ENCODE measurements around the gene SLCO3A1. TPM values are rescaled to one million over a fixed set of nuclear protein-coding genes. Genes with fewer than 3 reads are reported as not detected.
"Not testable (repeated sequence)": the region's sequence is repeated elsewhere in the genome, so short reads cannot be mapped to it uniquely, and the experiment has no call there.

Gene SLCO3A1
- total and polyA plus RNA-seq, 10 donors, result 7.5 to 79.5 (median 40.7) TPM

DNA sequence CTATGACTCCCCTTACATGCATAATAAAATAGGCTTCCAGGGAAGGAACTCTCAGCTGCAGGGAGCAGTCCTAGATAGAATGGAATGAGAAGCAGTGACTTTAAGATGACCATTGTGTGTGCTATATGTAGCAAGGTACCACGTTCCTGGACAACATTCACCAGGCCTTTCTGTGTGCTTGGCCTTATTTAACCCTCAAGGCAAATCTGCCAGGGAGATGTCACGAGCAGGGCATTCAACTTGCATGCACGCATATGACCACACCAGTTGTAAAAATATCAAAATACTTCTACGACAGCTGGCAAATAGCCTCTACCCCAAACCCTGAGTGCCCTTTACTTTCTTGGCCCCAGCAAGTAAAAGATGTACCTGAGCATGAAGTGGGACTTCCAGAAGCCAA lies 342.8 kb downstream of the SLCO3A1 start:
- TF ChIP-seq POLR2A (IDR thresholded peaks at IDR 0.05) (no peak), POLR2AphosphoS5 (IDR thresholded peaks at IDR 0.05) (no peak)
- TF ChIP-seq, protein P1, sequence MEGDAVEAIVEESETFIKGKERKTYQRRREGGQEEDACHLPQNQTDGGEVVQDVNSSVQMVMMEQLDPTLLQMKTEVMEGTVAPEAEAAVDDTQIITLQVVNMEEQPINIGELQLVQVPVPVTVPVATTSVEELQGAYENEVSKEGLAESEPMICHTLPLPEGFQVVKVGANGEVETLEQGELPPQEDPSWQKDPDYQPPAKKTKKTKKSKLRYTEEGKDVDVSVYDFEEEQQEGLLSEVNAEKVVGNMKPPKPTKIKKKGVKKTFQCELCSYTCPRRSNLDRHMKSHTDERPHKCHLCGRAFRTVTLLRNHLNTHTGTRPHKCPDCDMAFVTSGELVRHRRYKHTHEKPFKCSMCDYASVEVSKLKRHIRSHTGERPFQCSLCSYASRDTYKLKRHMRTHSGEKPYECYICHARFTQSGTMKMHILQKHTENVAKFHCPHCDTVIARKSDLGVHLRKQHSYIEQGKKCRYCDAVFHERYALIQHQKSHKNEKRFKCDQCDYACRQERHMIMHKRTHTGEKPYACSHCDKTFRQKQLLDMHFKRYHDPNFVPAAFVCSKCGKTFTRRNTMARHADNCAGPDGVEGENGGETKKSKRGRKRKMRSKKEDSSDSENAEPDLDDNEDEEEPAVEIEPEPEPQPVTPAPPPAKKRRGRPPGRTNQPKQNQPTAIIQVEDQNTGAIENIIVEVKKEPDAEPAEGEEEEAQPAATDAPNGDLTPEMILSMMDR (IDR thresholded peaks at IDR 0.05 in 8 of 11, conservative IDR thresholded peaks at IDR 0.05 in 3 of 11), result no peak
- Histone ChIP-seq H3K4me3 (no peak overlapping the region), H3K4me1 (no peaks in the 10 kb centered on the region), H3K27me3 (replicated peaks in 1 of 7) (no peaks in the 10 kb centered on the region), H3K9me3 (no peaks in the 10 kb centered on the region), H3K36me3 (no peaks in the 10 kb centered on the region), H3K27ac (no peak overlapping the region)
- no peak for DNase-seq
- WGBS, 5 donors, result 77 to 90% (median 83%) methylated on average over 4 of the region's 4 CpGs
- intact Hi-C loops (cut with DNase I; ENCODE audit: low total_unique reads), result no loop called here

DNA sequence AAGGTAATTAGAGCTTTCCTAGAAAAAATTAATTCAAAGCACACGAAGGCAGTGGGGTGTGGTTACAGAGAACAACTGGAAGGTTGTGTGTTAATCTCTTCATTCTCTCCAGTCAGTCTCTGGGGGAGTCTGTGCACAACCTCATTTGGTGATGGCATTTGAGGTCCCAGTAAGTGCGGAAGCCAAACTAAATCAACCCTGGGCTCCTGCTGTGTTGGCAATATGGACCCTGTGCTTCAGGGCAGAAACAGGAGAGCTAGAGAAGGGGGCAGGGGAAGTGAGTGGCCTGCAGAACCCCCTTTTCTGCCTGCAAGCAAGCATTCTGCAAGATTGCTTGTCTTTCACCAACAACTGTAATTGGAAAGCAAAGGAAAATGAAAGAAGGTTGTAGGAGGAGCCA lies 344.2 kb downstream of the SLCO3A1 start:
- no peak overlapping the region for H3K4me3 ChIP-seq
- no peaks in the 10 kb centered on the region for H3K36me3 ChIP-seq
- no peaks in the 10 kb centered on the region for H3K27me3 ChIP-seq (replicated peaks in 1 of 7)
- WGBS, 5 donors, result 68 to 86% (median 79%) methylated on average over 2 of the region's 2 CpGs
- no peak for TF ChIP-seq POLR2AphosphoS5 (IDR thresholded peaks at IDR 0.05)
- TF ChIP-seq POLR2A (IDR thresholded peaks at IDR 0.05), result no peak
- TF ChIP-seq, protein P1 (IDR thresholded peaks at IDR 0.05 in 8 of 11, conservative IDR thresholded peaks at IDR 0.05 in 3 of 11), result no peak
- DNase-seq, result no peak
- H3K27ac ChIP-seq, result no peak overlapping the region
- H3K9me3 ChIP-seq, result peaks cover 0 to 6% (median 0%) of the 10 kb centered on the region in 8 donors
- intact Hi-C loops (cut with DNase I; ENCODE audit: low total_unique reads), result no loop called here
- H3K4me1 ChIP-seq, result no peaks in the 10 kb centered on the region

DNA sequence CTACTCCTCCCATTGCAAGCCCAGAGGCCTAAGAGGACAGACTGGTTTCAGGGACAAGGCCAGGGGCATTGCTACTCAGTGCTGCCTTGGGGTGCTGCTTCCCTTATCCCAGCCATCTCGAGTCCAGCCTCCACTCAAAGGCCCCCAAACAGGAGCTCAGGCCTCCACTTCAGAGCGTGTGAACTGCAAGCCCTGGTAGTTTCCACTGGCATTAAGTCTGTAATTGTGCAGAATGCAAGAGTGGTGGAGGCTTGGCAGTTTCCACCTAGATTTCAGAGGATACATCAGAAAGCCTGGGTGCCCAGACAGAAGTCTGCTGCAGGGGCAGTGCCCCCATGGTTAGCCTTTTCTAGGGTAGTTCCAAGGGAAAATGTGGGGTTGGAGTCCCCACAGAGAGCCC lies 347.4 kb downstream of the SLCO3A1 start:
- no peak overlapping the region for H3K4me3 ChIP-seq
- H3K36me3 ChIP-seq, result no peaks in the 10 kb centered on the region
- H3K27me3 ChIP-seq (replicated peaks in 1 of 7), result no peaks in the 10 kb centered on the region
- no peak overlapping the region for H3K27ac ChIP-seq
- H3K9me3 ChIP-seq, result peaks cover 0 to 10% (median 0%) of the 10 kb centered on the region in 8 donors
- no peaks in the 10 kb centered on the region for H3K4me1 ChIP-seq
- 35 to 76% (median 65%) methylated on average over 2 of the region's 2 CpGs for WGBS, 5 donors
- TF ChIP-seq, protein P1 (IDR thresholded peaks at IDR 0.05 in 8 of 11, conservative IDR thresholded peaks at IDR 0.05 in 3 of 11), result no peak
- no peak for TF ChIP-seq POLR2A (IDR thresholded peaks at IDR 0.05)
- TF ChIP-seq POLR2AphosphoS5 (IDR thresholded peaks at IDR 0.05), result no peak
- DNase-seq, result no peak
- intact Hi-C loops (cut with DNase I; ENCODE audit: low total_unique reads), result no loop called here

DNA sequence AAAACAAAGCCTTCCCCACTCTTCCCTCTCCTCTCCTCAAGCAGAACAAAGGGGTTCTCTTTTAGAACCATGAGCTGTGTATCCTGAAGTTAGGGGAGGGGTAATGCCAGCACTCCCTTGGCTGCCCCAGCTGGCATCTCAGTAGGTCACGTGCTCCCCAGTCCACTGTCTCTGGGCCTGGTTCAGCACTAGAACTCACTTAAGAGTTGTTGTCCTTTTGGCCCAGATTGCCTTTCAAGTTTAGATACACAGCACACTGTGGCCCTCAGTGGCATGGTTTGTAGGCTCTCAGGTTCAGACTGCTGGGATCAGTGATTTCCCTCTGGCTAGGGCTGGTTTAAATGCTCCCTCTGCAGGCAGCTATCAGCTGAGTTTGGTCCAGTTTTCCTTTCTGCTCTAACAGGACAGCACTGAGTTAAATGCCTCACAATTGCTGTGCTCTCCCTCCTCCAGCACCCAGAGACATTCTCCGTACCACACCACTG lies 351.8 kb downstream of the SLCO3A1 start:
- intact Hi-C loops (cut with DNase I; ENCODE audit: low total_unique reads), result no loop called here
- H3K27me3 ChIP-seq (replicated peaks in 1 of 7), result peaks cover 0 to 13% (median 0%) of the 10 kb centered on the region in 7 donors

DNA sequence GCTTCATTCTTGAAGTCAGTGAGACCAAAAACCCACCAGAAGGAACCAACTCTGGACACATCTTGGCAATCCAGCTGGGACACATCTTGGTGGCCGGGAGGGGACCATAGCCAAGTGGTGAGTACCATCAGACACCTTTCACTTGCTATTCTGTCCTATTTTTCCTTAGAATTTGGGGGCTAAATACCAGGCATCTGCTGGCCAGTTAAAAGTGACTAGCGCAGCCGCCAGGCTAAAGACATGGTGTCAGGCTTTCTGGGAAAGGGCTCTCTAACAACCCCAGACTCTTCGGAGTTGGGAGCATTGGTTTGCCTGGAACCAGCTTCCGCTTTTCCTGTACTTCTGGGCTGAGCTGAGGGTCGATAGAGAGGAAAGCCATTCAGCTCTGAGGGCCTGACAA lies 354.1 kb downstream of the SLCO3A1 start:
- 73 to 91% (median 82%) methylated on average over 6 of the region's 6 CpGs for WGBS, 5 donors
- H3K4me1 ChIP-seq; intact Hi-C loops (cut with DNase I; ENCODE audit: low total_unique reads); DNase-seq; H3K4me3 ChIP-seq; H3K27ac ChIP-seq; H3K36me3 ChIP-seq: not testable (repeated sequence)
- peaks cover 0 to 16% (median 0%) of the 10 kb centered on the region in 8 donors for H3K9me3 ChIP-seq
- peaks cover 0 to 18% (median 0%) of the 10 kb centered on the region in 7 donors for H3K27me3 ChIP-seq (replicated peaks in 1 of 7)

More for the DNA sequence above, 351.8 kb downstream of the SLCO3A1 start:
- DNase-seq, result no peak
- Histone ChIP-seq H3K4me1 (no peaks in the 10 kb centered on the region), H3K27ac (no peak overlapping the region), H3K36me3 (no peaks in the 10 kb centered on the region), H3K9me3 (peaks cover 0 to 18% (median 0%) of the 10 kb centered on the region in 8 donors), H3K4me3 (no peak overlapping the region)
- TF ChIP-seq, protein P1 (IDR thresholded peaks at IDR 0.05 in 8 of 11, conservative IDR thresholded peaks at IDR 0.05 in 3 of 11), result no peak
- TF ChIP-seq POLR2AphosphoS5 (IDR thresholded peaks at IDR 0.05) (no peak), POLR2A (IDR thresholded peaks at IDR 0.05) (no peak)
- WGBS, 5 donors, result 66 to 88% (median 74%) methylated on average over 2 of the region's 2 CpGs
